ENCODE measurements around the gene GSPT1.
"Not testable (repeated sequence)": the region's sequence is repeated elsewhere in the genome, so short reads cannot be mapped to it uniquely, and the experiment has no call there.

Gene GSPT1

GRCh38 chr16:11915644-11916523 is at the start of gene GSPT1:
Gene GSPT1 (minus strand): TSS chr16:11915956. CDS start chr16:11915720, 236 bp downstream.
- peak; percentile 99 for DNase-seq
- TF ChIP-seq POLR2A (IDR thresholded peaks at IDR 0.05; ENCODE audit: low read length) (peak; percentile 79), GATA1 (IDR thresholded peaks at IDR 0.05; ENCODE audit: low read depth, low read length) (no peak)

- TF ChIP-seq GATA1 (IDR thresholded peaks at IDR 0.05; ENCODE audit: low read depth, low read length) (no peak), POLR2A (IDR thresholded peaks at IDR 0.05; ENCODE audit: low read length) (no peak)
- DNase-seq, result no peak
Measured at GRCh38 chr16:11964761-11965551, 49.2 kb upstream of the GSPT1 start, which contains the start of gene TNFRSF17. Gene TNFRSF17 (plus strand): TSS chr16:11965210. CDS start chr16:11965325, 115 bp downstream.

DNA sequence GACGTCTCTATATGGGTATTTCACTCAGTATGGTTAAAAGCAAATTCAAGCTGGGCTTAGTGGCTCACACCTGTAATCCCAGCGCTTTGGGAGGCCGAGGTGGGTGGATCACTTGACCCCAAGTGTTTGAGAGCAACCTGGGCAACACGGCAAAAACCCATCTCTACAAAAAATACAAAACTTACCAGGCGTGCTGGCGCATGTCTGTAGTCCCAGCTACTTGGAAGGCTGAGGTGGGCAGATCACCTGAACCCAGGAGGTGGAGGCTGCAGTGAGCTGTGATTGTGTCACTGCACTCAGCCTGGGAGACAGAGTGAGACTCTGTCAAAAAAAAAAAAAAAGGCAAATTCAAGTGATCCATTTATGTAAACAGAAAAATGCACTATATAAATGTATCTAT is 48.0 kb upstream of the GSPT1 start:
- no peak for DNase-seq
- TF ChIP-seq GATA1 (IDR thresholded peaks at IDR 0.05; ENCODE audit: low read depth, low read length) (no peak), POLR2A (IDR thresholded peaks at IDR 0.05; ENCODE audit: low read length) (no peak)

- DNase-seq, result not testable (repeated sequence)
Measured at GRCh38 chr16:11962978-11963377, 47.2 kb upstream of the GSPT1 start.

DNA sequence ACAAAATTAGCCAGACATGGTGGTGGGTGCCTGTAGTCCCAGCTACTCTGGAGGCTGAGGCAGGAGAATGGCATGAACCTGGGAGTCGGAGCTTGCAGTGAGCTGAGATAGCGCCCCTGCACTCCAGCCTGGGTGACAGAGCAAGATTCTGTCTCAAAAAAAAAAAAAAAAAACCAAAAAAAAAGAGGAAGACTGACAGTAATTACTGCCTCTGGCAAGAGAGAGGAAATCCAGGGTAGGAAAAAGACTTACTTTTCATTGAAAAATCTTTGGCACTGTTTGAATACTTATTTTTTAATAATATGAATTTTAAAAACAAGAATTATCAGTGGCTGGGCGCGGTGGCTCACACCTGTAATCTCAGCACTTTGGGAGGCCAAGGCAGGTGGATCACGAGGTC is 46.7 kb upstream of the GSPT1 start:
- not testable (repeated sequence) for DNase-seq

DNA sequence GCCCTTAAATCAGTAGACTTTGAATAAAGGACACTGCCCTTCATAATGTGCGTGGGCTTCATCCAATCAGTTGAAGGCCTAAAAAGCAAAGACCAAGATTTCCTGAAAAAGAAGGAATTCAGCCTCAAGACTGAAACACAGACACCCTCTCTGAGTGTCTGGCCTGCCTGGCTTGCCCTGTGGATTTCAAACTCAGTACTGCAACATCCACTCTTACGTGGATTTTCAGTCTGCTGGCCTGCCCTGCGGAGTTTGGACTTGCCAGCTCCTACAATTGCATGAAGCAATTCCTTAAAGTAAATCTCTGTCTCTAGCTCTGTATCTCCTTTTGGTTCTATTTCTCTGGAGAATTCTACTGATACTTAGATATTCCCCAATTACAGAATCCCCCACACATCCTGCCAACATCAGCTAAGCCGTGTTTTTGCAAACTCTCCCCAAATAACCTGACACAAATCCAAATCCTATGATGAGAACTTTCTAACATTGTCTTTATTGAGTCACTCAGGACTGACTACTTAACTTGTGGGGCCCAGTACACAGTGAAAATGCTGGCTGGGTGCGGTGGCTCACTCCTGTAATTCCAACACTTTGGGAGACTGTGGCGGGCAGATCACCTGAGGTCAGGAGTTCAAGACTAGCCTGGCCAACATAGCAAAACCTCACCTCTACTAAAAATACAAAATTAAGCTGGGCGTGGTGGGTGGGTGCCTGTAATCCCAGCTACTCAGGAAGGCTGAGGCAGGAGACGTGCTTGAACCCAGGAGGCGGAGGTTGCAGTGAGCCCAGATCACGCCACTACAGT is 42.0 kb upstream of the GSPT1 start:
- TF ChIP-seq POLR2A (IDR thresholded peaks at IDR 0.05; ENCODE audit: low read length) (no peak), GATA1 (IDR thresholded peaks at IDR 0.05; ENCODE audit: low read depth, low read length) (no peak)

GRCh38 chr16:11956558-11956957 is 40.8 kb upstream of the GSPT1 start:
- TF ChIP-seq GATA1 (IDR thresholded peaks at IDR 0.05; ENCODE audit: low read depth, low read length), result no peak
- no peak for TF ChIP-seq POLR2A (IDR thresholded peaks at IDR 0.05; ENCODE audit: low read length)
- no peak for DNase-seq

More for the DNA sequence above, 42.0 kb upstream of the GSPT1 start:
- DNase-seq, result no peak

- no peak for DNase-seq
- no peak for TF ChIP-seq GATA1 (IDR thresholded peaks at IDR 0.05; ENCODE audit: low read depth, low read length)
- TF ChIP-seq POLR2A (IDR thresholded peaks at IDR 0.05; ENCODE audit: low read length), result no peak
Measured at GRCh38 chr16:11955713-11956123, 40.0 kb upstream of the GSPT1 start.

DNA sequence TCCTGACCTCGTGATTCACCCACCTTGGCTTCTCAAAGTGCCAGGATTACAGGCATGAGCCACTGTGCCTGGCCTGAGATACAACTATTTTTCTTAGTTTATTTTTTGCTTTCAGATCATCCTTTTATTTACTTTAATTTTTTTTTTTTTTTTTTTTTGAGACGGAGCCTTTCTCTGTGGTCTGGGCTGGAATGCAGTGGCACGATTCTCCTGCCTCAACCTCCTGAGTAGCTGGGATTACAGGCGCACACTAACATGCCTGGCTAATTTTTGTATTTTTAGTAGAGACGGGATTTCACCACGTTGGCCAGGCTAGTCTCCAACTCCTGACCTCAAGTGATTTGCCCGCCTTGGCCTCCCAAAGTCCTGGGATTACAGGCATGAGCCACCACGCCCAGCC is 37.8 kb upstream of the GSPT1 start:
- not testable (repeated sequence) for DNase-seq

- no peak for DNase-seq
- TF ChIP-seq GATA1 (IDR thresholded peaks at IDR 0.05; ENCODE audit: low read depth, low read length) (no peak), POLR2A (IDR thresholded peaks at IDR 0.05; ENCODE audit: low read length) (no peak)
Measured at GRCh38 chr16:11950388-11950787, 34.6 kb upstream of the GSPT1 start.

DNA sequence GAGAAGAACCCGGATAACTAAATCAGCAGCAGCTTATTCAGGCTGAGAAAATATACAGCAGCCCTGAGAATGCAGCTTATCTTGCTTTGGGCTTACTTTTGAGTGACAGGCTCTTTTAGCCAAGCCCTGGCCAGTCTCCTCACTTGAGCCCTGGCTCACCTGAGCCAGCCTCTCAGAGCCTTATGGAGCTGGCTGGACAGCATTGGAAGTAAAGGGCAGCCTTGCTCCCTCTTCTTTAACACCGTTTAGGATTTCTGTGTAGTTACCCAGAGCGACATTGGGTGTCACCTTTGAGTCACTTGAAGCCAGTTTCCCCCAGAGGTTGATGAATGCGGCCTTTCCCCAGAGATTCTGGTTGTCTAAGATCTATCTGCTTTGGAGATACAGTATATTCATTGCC is 33.8 kb upstream of the GSPT1 start:
- DNase-seq, result peak; percentile 45 to 60
- TF ChIP-seq POLR2A (IDR thresholded peaks at IDR 0.05; ENCODE audit: low read length), result no peak

DNA sequence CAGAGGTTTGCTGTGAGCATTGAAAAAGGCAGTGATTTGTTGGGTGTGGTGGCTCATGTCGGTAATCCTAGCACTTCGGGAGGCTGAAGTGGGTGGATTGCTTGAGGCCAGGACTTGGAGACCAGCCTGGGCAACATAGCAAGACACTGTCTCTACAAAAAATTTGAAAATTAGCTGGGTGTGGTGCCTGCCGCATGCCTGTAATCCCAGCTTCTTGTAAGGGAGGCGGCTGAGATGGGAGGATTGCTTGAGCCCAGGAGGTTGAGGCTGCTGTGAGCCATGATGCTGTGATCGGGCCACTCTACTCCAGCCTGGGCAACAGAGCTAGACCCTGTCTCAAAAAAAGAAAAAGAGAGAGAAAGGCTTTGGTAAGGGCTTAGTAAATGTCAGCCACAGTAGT is 33.1 kb upstream of the GSPT1 start:
- DNase-seq, result no peak
- TF ChIP-seq GATA1 (IDR thresholded peaks at IDR 0.05; ENCODE audit: low read depth, low read length) (no peak), POLR2A (IDR thresholded peaks at IDR 0.05; ENCODE audit: low read length) (no peak)

DNA sequence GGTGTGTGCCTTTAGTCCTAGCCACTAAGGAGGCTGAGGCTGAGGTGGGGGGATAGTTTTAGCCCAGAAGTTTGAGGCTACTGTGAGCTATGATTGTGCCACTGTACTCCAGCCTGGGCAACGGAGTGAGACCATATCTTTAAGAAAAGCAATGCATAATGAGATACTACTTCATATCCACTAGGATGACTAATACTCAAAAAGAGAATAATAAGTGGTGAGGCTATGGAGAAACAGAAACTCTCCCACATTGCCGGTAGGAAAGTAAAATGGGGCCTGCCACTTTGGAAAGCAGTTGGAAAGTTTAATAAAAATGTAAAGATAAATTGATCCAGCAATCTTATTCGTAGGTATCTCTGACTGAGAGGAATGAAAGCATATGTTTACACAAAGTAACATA is 30.7 kb upstream of the GSPT1 start:
- no peak for DNase-seq
- no peak for TF ChIP-seq GATA1 (IDR thresholded peaks at IDR 0.05; ENCODE audit: low read depth, low read length)

- not testable (repeated sequence) for DNase-seq
Measured at GRCh38 chr16:11941945-11942344, 26.2 kb upstream of the GSPT1 start, which contains the start of gene NPIPB2. Gene NPIPB2 (minus strand): TSS chr16:11942045. CDS start chr16:11942045, 0 bp downstream.

DNA sequence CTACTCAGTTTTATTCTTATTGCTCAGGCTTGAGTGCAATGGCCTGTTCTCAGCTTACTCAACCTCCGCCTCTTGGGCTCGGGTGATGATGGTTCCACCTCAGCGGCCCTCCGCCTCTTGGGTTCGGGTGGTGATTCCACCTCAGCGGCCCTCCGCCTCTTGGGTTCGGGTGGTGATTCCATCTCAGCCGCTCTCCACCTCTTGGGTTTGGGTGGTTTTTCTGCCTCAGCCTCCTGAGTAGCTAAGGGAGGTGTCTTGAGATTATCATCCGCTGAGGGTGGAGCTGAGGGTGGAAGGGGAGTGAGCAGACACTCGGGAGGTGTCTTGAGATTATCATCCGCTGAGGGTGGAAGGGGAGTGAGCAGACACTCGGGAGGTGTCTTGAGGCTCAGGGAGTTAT is 11.6 kb upstream of the GSPT1 start:
- DNase-seq, result peak; percentile 51 to 55

GRCh38 chr16:11924046-11924445 is 8.3 kb upstream of the GSPT1 start:
- not testable (repeated sequence) for DNase-seq

All from erythroblast (primary cell).